NCI-H524 (cell line): ENCODE results near the gene LPCAT3.

Experiments
- DNase-seq, 2 experiments: peaks; one replicate each; lab custom pipeline; 2025; lab: John Stamatoyannopoulos, UW

The LPCAT3 gene

GRCh38 chr12:6998715-6999451 is 19.4 kb downstream of the LPCAT3 start:
- DNase-seq: no peak

GRCh38 chr12:6996040-6996441 is 22.2 kb downstream of the LPCAT3 start:
- no peak for DNase-seq

- DNase-seq: no peak
Measured at GRCh38 chr12:6987956-6988553, 30.2 kb downstream of the LPCAT3 start.

- no peak for DNase-seq
Measured at GRCh38 chr12:6982532-6982931, 35.7 kb downstream of the LPCAT3 start.

- DNase-seq: no peak
Measured at GRCh38 chr12:6981152-6982052, 36.9 kb downstream of the LPCAT3 start.

- DNase-seq: no peak
Measured at GRCh38 chr12:6980740-6981139, 37.5 kb downstream of the LPCAT3 start.

GRCh38 chr12:6980075-6980474 is 38.2 kb downstream of the LPCAT3 start:
- no peak for DNase-seq

- no peak for DNase-seq
Measured at GRCh38 chr12:6979453-6979852, 38.8 kb downstream of the LPCAT3 start.

GRCh38 chr12:6979021-6979420 is 39.3 kb downstream of the LPCAT3 start:
- DNase-seq: no peak

- no peak for DNase-seq
Measured at GRCh38 chr12:6978611-6979011, 39.7 kb downstream of the LPCAT3 start.

GRCh38 chr12:6978188-6978587 is 40.1 kb downstream of the LPCAT3 start:
- DNase-seq: no peak

GRCh38 chr12:6977653-6978052 is 40.6 kb downstream of the LPCAT3 start:
- no peak for DNase-seq

- no peak for DNase-seq
Measured at GRCh38 chr12:6975297-6976032, 42.8 kb downstream of the LPCAT3 start.

GRCh38 chr12:6974180-6974579 is 44.1 kb downstream of the LPCAT3 start:
- DNase-seq: no peak

- no peak for DNase-seq
Measured at GRCh38 chr12:6970096-6970527, 48.2 kb downstream of the LPCAT3 start.

- no peak for DNase-seq
Measured at GRCh38 chr12:6968426-6968825, 49.9 kb downstream of the LPCAT3 start.

GRCh38 chr12:6967651-6968100 is 50.6 kb downstream of the LPCAT3 start:
- no peak for DNase-seq

- no peak for DNase-seq
Measured at GRCh38 chr12:6966351-6966750, 51.9 kb downstream of the LPCAT3 start.

GRCh38 chr12:6965714-6966113 is 52.6 kb downstream of the LPCAT3 start:
- DNase-seq: no peak

GRCh38 chr12:6965026-6965661 is 53.1 kb downstream of the LPCAT3 start:
- peak; percentile 32 to 70 for DNase-seq

- no peak for DNase-seq
Measured at GRCh38 chr12:6964605-6965025, 53.7 kb downstream of the LPCAT3 start.
